Measurements from ENCODE around the gene GABRP. TPM values are rescaled to one million over a fixed set of nuclear protein-coding genes. Genes with fewer than 3 reads are reported as not detected.

GABRP gene
- total RNA-seq, 1 experiment from 2014 or later: not detected

Other genes starting within 250 kb of the GABRP start
- 17.8 and 18.0 TPM in 2 replicates for gene RANBP17, start 78.3 kb downstream of the GABRP start, total RNA-seq (2014; rRNA removed; shearing (Covaris generic))